Kidney epithelial cell (primary cell): ENCODE results near the gene STXBP6. TPM values are rescaled to one million over a fixed set of nuclear protein-coding genes. Genes with fewer than 3 reads are reported as not detected.
"Not testable (repeated sequence)": the region's sequence is repeated elsewhere in the genome, so short reads cannot be mapped to it uniquely, and the experiment has no call there.

Source experiments
- DNase-seq: peaks from one replicate; pipeline ENCODE4 v3.0.0-alpha.2; 2010; ENCODE audit warnings: low read depth
- H3K27me3 ChIP-seq: 2 replicates; pipeline ENCODE4 v1.6.0; 2011; ENCODE audit warnings: low read length; ENCODE audit not compliant: control insufficient read depth, insufficient read depth
- H3K36me3 ChIP-seq: 2 replicates; pipeline ENCODE4 v1.5.1; 2011; ENCODE audit warnings: low read length; ENCODE audit not compliant: control insufficient read depth, insufficient read depth
- H3K4me3 ChIP-seq: 2 replicates; pipeline ENCODE4 v1.5.1; 2011; ENCODE audit warnings: low read depth, mild to moderate bottlenecking, control low read depth, low read length
- total RNA-seq: library from RNA; depleted of rRNA; stranded (reverse); fragments of >200 nt; gene quantifications from 2 replicates; pipeline ENCODE4 v1.2.3, GENCODE V29; 2015
- TF ChIP-seq, protein P1 (sequence below): IDR thresholded peaks from 2 replicates; pipeline ENCODE4 v1.5.1; 2011; ENCODE audit warnings: mild to moderate bottlenecking, moderate library complexity, low read length, control low read depth, inconsistent platforms; ENCODE audit not compliant: insufficient read depth, poor library complexity, severe bottlenecking

STXBP6 gene
- total RNA-seq, 1 donor from 2014 or later = 0.38 TPM

DNA sequence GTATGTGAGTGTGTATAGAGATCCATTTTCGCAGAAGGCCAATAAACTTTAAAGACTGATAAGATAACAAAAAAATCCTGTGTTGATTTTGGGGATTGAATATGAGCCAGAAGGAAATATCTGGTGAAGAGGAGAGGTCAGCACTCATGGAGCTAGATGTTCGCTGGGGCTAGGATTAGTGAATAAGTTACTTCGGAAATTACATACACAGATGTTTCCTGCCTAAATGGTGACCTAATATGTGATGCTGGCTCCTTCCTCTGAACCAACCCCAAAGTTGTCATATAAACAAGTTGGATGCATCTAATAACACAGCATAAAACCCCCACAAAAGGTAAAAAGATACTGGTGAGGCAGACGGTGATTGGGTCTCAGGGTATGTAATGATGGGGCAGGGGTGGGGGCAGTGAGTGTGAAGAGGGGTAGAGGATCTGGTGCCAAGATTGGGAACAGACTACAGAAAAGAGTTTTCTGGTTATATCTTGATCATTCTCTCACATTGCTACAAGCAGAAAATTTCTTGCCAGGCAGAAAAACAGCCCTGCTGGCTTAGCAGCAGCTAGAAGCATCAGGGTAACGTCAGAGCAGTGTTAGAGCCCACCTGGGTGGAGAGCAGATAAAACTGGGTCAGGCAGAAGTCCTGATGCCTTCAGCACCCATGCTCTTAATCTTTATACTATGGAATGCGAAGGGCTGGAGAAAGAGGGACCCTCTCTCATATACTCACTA is 275.6 kb downstream of the STXBP6 start:
- DNase-seq = no peak
- Histone ChIP-seq H3K27me3 (no peaks in the 10 kb centered on the region), H3K4me3 (no peak overlapping the region), H3K36me3 (no peaks in the 10 kb centered on the region)
- TF ChIP-seq, protein P1, sequence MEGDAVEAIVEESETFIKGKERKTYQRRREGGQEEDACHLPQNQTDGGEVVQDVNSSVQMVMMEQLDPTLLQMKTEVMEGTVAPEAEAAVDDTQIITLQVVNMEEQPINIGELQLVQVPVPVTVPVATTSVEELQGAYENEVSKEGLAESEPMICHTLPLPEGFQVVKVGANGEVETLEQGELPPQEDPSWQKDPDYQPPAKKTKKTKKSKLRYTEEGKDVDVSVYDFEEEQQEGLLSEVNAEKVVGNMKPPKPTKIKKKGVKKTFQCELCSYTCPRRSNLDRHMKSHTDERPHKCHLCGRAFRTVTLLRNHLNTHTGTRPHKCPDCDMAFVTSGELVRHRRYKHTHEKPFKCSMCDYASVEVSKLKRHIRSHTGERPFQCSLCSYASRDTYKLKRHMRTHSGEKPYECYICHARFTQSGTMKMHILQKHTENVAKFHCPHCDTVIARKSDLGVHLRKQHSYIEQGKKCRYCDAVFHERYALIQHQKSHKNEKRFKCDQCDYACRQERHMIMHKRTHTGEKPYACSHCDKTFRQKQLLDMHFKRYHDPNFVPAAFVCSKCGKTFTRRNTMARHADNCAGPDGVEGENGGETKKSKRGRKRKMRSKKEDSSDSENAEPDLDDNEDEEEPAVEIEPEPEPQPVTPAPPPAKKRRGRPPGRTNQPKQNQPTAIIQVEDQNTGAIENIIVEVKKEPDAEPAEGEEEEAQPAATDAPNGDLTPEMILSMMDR = no peak

DNA sequence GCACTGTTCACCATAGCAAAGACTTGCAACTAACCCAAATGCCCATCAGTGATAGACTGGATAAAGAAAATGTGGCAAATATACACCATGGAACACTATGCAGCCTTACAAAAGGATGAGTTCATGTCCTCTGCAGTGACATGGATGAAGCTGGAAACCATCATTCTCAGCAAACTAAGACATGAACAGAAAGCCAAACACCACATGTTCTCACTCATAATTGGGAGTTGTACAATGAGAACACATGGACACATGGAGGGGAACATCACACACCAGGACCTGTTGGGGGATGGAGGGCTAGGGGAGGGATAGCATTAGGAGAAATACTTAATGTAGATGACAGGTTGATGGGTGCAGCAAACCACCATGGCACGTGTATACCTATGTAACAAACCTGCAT is 276.4 kb downstream of the STXBP6 start:
- H3K27me3 ChIP-seq, H3K4me3 ChIP-seq, DNase-seq, H3K36me3 ChIP-seq: not testable (repeated sequence)

GRCh38 chr14:24766434-24766833 is 283.5 kb downstream of the STXBP6 start:
- TF ChIP-seq, protein P1 = no peak
- H3K4me3 ChIP-seq = no peak overlapping the region
- H3K36me3 ChIP-seq = no peaks in the 10 kb centered on the region
- DNase-seq = no peak
- no peaks in the 10 kb centered on the region for H3K27me3 ChIP-seq

DNA sequence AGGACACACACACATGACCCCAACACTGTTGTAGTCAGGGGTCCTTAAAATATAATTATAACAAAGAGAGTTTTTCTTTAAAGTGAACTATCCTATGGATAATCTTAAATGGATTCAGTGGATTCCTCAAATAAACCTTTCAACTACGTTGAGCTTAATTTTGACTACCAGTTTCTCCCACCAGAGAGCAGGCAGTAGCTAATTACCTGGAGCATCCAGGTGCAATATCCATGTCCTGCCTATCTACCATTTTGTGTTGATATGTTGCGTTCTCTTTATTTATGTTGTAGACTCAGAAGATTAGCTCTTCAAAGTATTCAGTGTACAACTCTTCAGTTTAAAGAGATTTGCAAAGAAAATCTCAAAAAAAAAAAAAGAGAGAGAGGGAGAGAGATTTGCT is 288.8 kb downstream of the STXBP6 start:
- H3K27me3 ChIP-seq = no peaks in the 10 kb centered on the region
- H3K36me3 ChIP-seq = no peaks in the 10 kb centered on the region

More for the DNA sequence above, 288.8 kb downstream of the STXBP6 start:
- DNase-seq = no peak
- TF ChIP-seq, protein P1 = no peak
- H3K4me3 ChIP-seq = no peak overlapping the region
